NK-92 treated with Interleukin-12 subunit alpha and Interleukin-12 subunit beta, amount 100 ng/mL, for 24 hours (cell line): Measurements from ENCODE around the gene KCTD18.

ENCODE experiments used
- DNase-seq: peaks from one replicate; lab custom pipeline; 2025; lab: John Stamatoyannopoulos, UW

KCTD18 gene

DNA sequence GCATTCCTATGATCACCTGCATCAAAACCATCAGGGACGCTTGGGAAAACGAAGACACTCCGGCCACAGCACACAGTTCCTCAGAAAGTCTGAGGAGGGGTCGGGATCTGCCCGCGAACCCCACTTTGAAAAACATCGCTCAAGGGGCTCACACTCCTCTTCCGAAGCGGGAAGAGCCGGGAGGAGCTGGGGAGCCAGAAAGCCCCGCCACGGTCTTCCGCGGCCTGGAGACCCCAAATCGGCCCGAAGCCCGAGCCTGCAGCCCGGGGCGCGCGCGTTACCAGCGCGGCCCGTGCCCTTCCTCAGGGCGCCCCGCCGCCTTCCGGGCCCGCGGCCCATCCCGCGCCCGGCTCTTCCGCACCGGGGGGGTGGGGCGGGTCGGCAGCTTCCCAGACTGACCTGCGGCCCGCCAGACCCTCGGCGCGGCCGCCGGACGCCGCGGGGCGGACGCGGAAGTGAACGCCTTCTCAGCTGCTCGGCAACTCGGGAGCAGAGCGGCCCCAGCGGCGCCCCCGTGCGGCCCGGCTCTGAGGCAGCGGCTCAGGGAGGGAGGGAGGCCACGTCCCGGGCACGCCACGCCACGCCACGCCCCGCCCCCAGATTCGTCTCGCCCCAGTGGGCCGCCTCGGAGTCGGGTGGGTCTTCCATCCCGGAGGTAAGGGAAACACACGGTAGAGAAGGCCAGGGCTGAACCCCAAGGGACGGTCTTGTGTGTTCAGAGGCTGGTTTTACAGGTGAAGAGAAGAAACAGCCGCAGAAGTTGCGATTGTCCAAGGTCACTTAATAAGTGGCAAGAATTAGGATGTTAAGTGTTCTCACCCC is at the start of gene KCTD18:
Gene KCTD18, minus strand, starts transcription at position 457 of the 822 bp plus-strand sequence. CDS start 3,052 bp downstream, outside the sequence.
- peak; percentile 89 for DNase-seq

GRCh38 chr2:200540793-200541192 is 30.9 kb upstream of the KCTD18 start:
- no peak for DNase-seq

DNA sequence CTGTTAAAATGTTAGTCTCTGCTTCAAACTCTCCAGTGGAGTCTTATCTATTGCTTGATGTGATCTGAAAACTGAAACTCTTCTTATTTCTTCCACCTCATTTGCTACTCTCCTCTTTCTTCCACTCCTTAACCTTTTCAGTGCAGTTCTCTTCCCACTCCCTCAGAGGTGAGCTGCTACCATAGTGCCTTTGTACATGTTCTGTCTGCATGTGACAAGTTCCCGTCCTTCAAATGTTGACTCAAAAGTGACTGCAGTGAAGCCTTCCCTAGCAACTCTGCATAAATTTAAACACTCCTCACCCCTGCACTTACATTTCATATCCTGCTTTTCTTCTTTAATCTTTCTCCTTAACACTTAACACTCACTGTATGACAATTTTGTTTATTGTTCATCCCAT is 28.3 kb upstream of the KCTD18 start:
- DNase-seq: no peak

DNA sequence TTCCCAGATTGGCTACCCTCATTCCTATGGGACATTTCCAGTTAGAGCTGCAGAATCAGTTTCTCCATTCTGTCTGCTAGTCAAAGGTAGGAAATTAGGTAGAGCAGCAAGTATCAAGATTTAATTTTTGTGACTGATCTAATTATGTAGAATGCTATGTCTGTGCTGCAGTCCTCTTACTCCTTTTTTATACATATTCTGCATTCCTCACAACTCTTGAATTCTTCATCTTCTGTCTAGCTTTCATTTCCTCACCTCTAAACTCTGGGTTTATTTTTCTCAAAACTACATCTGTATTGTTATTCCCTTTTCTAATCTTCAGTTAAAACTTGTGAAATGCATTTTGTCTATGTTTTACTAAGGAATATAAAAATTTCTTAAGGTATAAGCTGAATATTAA is 24.7 kb upstream of the KCTD18 start:
- DNase-seq: no peak

DNA sequence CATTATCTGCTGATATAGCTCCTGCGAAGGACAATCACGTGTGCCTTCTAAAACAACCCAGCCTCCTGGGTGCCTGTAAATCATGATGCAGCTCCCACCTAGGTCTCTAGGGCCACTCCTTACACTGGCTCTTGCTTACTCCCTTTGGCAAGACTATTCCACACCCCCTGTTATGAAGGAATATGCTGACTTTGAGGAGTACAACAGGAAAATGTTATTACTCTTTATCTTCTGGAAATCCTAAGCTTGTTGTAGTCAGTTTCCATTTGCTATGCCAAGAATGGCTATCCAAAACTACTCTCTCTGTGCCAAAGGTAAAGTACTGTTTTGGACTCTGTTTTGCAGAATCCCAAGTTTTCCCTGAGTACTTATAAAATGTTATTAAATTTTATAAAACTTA is 23.9 kb upstream of the KCTD18 start:
- DNase-seq: no peak

DNA sequence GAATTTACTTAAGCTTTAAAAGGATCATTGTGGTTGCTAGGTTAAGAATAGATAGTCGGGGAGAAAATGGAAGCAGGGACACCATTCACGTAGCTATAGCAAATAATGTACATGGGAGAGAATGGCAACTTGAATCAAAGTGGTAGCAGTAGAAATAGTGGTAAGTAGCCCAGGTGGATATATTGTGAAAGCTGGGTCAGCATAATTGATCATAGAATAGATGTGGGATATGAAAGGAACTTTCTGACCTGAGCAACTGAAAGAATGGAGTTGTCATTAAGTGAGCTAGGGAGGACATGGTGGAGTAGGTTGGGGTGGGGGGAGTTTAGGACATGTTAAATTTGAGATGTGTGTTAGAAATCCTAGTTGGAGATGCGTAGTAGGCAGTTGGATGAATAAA is 18.4 kb upstream of the KCTD18 start:
- DNase-seq: no peak

GRCh38 chr2:200525882-200526651 is 16.2 kb upstream of the KCTD18 start, which contains the start of gene SGO2:
Gene SGO2, plus strand, starts transcription at chr2:200526207. Its CDS starts 6,769 bp downstream, at chr2:200532976.
- peak; percentile 96 for DNase-seq

DNA sequence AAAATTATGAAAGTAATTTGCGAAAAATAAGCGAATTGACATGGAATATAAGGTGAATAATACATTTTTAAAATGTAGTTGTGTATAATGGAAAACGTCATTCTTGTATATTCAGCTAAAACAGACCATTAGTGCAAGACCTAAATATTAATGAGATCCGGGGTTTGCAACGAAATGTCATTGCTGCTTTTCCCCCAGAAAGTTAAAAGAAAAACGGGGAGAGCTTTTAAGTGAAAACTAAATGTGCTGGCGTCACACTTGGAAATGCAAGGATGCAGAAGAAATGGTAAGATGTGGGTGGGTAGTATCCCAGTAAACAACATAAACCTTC is 15.6 kb upstream of the KCTD18 start:
- DNase-seq: no peak

DNA sequence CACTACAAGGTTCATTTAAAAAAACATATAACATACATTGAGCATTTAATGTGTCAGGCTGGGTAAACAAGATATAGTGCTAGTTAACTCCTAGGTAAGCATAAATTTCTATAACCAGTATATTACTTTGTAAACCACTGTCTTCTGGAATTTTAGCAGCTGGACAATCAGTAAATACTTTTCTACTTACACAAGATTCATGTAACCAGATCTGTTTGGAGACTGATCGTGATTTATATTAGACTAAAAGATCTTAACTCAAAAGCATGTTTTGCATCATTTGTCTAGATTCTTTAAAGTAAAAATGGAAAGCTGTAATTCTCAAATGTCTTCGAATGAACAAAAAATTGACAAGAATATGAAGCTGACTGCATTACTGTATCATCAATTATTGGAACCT is 15.2 kb upstream of the KCTD18 start:
- DNase-seq: no peak

- DNase-seq: no peak
These were observed 13.7 kb upstream of the KCTD18 start for GRCh38 chr2:200523604-200524003.

DNA sequence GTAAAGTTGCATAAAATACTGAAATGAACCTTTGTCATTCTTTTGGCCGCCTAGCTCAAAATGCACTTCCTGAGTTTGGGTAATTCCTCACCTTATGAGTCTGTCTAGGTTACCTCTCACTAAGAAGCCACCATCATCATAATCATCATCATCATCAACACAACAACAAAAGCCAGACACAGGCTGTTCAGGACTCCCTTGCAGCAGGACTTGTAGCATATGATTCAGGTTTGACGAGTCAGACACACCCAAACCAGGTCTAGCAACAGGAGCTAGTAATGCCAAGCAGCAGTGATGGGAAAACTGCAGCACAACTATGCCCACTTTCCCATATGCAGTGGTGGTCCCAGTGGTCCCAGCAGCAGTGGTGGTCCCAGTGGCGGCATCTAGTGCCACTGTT is 13.3 kb upstream of the KCTD18 start:
- no peak for DNase-seq

DNA sequence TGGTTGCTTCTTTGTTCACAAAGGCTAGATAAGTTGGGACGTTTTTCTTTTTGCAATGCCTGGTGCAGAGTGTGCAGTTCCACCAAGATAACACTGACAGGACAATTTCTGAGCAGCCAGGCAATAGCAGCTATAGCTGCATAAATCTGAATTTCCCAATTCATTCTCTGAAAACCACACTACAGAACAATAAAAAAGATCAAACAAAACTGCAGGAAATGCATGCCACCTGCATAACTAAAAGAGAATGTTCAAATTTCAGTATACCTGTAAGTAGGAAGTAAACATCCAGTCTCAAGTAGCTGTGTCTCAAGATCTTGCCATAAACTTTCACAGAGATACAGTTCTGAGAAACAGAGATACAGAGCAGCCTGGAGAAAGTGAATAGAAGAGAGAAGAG is 5.3 kb upstream of the KCTD18 start:
- no peak for DNase-seq

DNA sequence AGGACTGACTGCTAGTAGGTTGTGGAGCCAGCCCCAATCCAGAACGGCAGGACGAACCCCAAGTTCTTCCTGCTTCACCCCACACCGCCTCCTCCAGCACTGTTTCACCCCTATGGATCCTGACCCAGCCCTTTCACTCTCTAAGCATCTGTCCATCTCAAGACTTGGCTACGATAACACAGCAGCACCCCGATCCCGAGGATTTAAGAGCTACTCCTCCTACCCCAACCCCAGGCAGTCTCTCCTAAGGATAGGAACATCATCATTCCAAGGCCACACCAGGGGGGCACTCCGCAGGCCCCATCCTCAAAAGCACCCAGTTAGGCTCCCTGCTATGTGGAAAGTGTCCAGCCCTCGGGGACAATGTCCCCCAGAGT is 645 bp downstream of the KCTD18 start:
- DNase-seq: no peak

DNA sequence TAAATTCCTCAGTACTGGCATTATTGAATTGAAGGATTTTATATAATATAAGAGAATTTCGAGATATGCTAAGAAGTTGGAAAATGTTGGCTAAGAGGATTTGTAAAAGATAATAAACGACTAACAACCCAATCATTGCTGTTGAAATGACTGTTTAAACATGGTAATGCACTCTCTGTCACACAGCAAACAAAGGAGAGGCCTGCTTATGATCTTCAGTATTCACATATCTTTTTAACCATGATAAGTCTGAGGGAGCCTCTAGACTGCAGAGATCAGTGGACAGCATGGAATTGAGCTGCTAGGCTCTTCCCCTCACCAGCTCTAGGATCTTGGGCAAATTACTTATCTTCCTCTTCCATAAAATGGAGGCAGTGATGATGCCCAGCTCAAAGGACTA is 2.7 kb downstream of the KCTD18 start:
- no peak for DNase-seq

DNA sequence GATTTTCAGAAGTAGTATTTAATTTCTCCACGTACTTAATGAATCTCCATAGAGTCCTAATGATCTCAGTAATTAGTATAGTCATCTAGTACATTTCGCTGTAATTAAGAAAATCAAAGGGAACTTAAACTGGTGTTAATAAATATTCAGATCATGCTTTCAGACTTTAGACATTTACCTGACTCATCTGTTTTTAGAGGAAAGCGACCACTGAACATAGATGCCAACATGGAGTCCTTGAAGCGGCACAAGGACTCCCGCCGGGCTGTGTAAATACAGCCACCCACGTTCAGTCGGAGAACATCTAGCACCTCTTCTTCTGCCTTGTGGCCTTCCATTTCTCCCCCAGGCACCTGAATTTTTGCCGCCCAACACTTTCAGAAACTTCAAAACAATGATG is 3.2 kb downstream of the KCTD18 start:
- no peak for DNase-seq

DNA sequence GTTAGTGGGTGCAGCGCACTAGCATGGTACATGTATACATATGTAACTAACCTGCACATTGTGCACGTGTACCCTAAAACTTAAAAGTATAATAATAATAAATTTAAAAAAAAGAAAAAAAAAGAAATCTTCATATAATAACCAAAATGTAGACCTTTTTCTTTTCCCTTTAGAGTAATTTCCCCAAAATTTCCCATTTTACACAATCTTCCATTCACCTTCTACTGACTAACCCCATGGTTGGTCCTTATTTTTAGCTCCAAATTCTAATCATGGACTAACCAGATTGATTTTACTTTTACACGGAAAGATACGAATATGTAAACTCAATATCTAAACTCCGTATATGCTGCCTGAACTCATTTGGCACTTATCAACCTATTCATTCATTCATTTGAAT is 7.7 kb downstream of the KCTD18 start:
- no peak for DNase-seq

DNA sequence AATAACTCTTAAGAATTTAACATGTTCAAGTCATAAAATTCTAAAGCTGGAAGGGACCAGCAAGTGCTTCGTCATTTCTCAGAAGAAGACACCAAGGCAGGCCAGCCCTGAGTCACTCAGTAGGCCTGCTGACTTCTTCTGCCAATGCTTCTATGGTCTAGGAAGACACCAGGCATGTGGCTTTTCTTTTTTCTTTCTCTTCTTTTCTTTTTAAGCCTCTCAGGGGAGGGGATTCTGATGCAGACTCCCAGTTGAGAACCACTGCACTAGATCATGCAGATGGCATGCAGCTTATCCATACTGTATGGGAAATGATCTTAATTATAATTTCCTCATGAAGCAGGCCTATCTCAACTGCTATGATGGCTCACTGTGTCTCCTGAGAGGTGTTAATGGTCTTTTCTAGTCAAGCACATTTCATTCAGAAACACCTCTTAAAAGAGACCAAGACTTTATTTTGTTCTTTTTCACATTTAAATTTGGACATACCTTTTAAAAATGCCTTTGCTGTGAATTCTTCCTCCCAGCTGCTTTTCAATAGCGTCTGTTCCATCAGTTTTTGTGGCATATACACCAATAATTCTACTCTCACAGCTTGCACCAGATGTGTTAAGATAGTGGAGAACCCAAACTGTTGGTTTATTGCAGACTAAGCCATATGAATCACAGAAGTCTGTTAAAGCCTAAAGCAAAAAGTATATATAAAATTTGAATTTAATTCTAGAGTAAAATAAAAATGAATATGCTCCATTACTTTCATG is 11.3 kb downstream of the KCTD18 start:
- DNase-seq: no peak

GRCh38 chr2:200496696-200497095 is 13.2 kb downstream of the KCTD18 start:
- DNase-seq: no peak

DNA sequence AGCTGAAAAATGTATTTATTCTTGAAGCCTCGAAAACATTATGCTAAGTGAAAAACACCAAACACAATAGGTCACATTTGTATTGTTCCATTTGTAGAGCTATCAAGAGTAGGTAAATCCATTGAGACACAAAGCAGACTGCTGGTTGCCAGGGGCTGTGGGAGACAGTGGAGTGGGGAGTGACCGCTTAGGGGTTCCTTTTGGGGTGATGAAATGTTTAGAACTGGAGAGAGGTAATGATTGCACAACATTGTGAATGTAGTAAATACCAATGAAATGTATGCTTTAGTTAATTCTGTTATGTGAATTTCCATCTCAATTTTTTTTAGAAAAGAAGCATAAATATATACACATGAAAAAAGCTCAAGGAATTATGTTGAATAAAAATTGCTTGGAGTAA is 15.8 kb downstream of the KCTD18 start:
- DNase-seq: no peak

- no peak for DNase-seq
These were observed 17.2 kb downstream of the KCTD18 start for GRCh38 chr2:200492656-200493055.

DNA sequence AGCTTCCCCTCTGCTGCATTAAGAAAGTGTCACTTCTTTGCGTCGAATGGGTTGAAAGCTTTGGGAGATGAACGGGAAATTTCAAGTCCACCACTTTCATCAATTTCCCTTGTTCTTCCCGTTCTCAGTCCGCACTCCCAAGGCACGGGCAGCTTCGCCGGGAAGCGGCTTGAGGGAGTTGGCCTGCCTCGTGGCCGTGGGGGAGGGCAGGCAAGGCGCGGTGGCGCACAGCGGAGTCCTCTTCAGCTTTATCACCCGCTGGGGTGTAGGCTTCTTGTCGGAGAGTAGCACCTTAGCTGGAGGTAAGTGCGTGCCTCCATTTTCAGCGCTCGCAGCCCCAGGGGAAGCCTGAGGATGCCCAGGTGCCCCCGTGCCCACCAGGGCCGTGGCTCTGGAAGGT is 19.9 kb downstream of the KCTD18 start:
- DNase-seq: no peak

GRCh38 chr2:200488169-200488568 is 21.7 kb downstream of the KCTD18 start:
- DNase-seq: no peak

DNA sequence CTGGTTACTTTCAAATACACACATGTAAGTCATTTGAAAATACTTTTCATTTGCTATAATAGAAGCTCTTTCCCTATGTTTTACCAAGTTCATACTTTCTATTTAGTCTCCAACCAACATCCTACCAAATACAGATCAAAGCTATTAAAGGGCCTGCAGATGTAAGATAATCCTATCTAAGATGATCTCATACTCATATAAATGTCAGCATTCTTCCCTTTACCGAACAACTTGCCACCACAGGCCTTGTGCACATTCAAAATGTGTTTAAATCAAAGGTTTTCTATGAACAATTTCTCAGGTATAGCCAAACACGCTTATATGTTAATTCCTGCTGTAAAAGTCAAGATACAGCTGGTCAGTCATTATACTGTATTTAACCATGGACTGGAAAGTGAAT is 23.3 kb downstream of the KCTD18 start:
- no peak for DNase-seq
